Myocyte (in vitro differentiated cells): Measurements from ENCODE around the gene PPM1N. TPM values are rescaled to one million over a fixed set of nuclear protein-coding genes. Genes with fewer than 3 reads are reported as not detected.

Experiments used
- DNase-seq: peaks from one replicate; pipeline ENCODE4 v3.0.0-alpha.2; 2012; ENCODE audit warnings: low read depth
- total RNA-seq: library from RNA; depleted of rRNA; stranded (reverse); fragments of >200 nt; gene quantifications from 2 replicates; pipeline ENCODE4 v1.2.3, GENCODE V29; 2014

The PPM1N gene
- total RNA-seq, 1 donor from 2014 or later, result 0.64 TPM

- DNase-seq, result no peak
Observed at GRCh38 chr19:45528149-45528743, 30.0 kb downstream of the PPM1N start.

GRCh38 chr19:45528744-45529419 is 30.6 kb downstream of the PPM1N start:
- DNase-seq, result no peak

GRCh38 chr19:45529420-45529785 is 31.2 kb downstream of the PPM1N start:
- DNase-seq, result no peak

- no peak for DNase-seq
Observed at GRCh38 chr19:45531349-45531748, 33.1 kb downstream of the PPM1N start.

GRCh38 chr19:45539459-45539858 is 41.2 kb downstream of the PPM1N start:
- DNase-seq, result no peak

- DNase-seq, result no peak
Observed at GRCh38 chr19:45542234-45542668, 44.0 kb downstream of the PPM1N start.

- DNase-seq, result no peak
Observed at GRCh38 chr19:45547211-45547770, 49.0 kb downstream of the PPM1N start.

- peak; percentile 42 for DNase-seq
Observed at GRCh38 chr19:45547965-45548609, 49.8 kb downstream of the PPM1N start.

Other genes starting within 250 kb of the PPM1N start
- gene MARK4, start 247.2 kb upstream of the PPM1N start, total RNA-seq, result 20.9 and 26.7 TPM in 2 replicates
- 1,914 and 2,511 TPM in 2 replicates for gene CKM, start 175.6 kb upstream of the PPM1N start, total RNA-seq
- not detected in 2 replicates for gene KLC3, start 157.7 kb upstream of the PPM1N start, total RNA-seq
- 17.3 and 20.6 TPM in 2 replicates for gene ERCC2, start 127.9 kb upstream of the PPM1N start, total RNA-seq
- 0.73 and 1.3 TPM in 2 replicates for gene PPP1R13L, start 93.4 kb upstream of the PPM1N start, total RNA-seq
- 10.1 and 13.2 TPM in 2 replicates for gene POLR1G, start 91.8 kb upstream of the PPM1N start, total RNA-seq
- gene ERCC1, start 74.5 kb upstream of the PPM1N start, total RNA-seq, result 60.8 and 78.3 TPM in 2 replicates
- gene FOSB, start 30.4 kb upstream of the PPM1N start, total RNA-seq, result 2.0 and 4.1 TPM in 2 replicates
- 120 and 139 TPM in 2 replicates for gene RTN2, start 1.4 kb upstream of the PPM1N start, total RNA-seq
- gene VASP, start 9.0 kb downstream of the PPM1N start, total RNA-seq, result 54.9 and 75.2 TPM in 2 replicates
- 16.1 and 21.0 TPM in 2 replicates for gene OPA3, start 86.4 kb downstream of the PPM1N start, total RNA-seq
- not detected in 2 replicates for gene GPR4, start 103.8 kb downstream of the PPM1N start, total RNA-seq
- gene EML2, start 141.0 kb downstream of the PPM1N start, total RNA-seq, result 24.7 and 25.5 TPM in 2 replicates
- gene GIPR, start 169.8 kb downstream of the PPM1N start, total RNA-seq, result 0.37 TPM in 1 of 2 replicates, not detected in the other
- 132 and 143 TPM in 2 replicates for gene SNRPD2, start 193.5 kb downstream of the PPM1N start, total RNA-seq
- gene QPCTL, start 194.2 kb downstream of the PPM1N start, total RNA-seq, result 11.2 and 16.6 TPM in 2 replicates
- 9.0 TPM in 2 replicates for gene FBXO46, start 232.5 kb downstream of the PPM1N start, total RNA-seq
- not detected in 2 replicates for gene MEIOSIN, start 235.0 kb downstream of the PPM1N start, total RNA-seq